GM18508 (cell line): ENCODE results near the gene ME3.
A peak's percentile ranks its signal among the peaks of the same experiment; 100 is the strongest.
"Not testable (repeated sequence)": the region's sequence is repeated elsewhere in the genome, so short reads cannot be mapped to it uniquely, and the experiment has no call there.

Experiments
- ATAC-seq: cut with Tn5 transposase; IDR thresholded peaks from one replicate; pipeline ENCODE4 v1.9.1; 2021; ENCODE audit warnings: moderate number of reproducible peaks; ENCODE audit not compliant: insufficient read depth, unreplicated experiment

ME3 gene

GRCh38 chr11:86666193-86666592 lies 6.2 kb downstream of the ME3 start:
- no peak for ATAC-seq

- no peak for ATAC-seq
These were observed 7.5 kb downstream of the ME3 start for GRCh38 chr11:86664930-86665329.

GRCh38 chr11:86663761-86664160 lies 8.7 kb downstream of the ME3 start:
- ATAC-seq: no peak

GRCh38 chr11:86663291-86663690 lies 9.1 kb downstream of the ME3 start:
- no peak for ATAC-seq

GRCh38 chr11:86660736-86661135 lies 11.7 kb downstream of the ME3 start:
- ATAC-seq: no peak

GRCh38 chr11:86660088-86660487 lies 12.3 kb downstream of the ME3 start:
- no peak for ATAC-seq

GRCh38 chr11:86658534-86658933 lies 13.9 kb downstream of the ME3 start:
- ATAC-seq: no peak

GRCh38 chr11:86645212-86645611 lies 27.2 kb downstream of the ME3 start:
- ATAC-seq: not testable (repeated sequence)

GRCh38 chr11:86644291-86644690 lies 28.1 kb downstream of the ME3 start:
- no peak for ATAC-seq

GRCh38 chr11:86641537-86642261 lies 30.7 kb downstream of the ME3 start:
- ATAC-seq: no peak

GRCh38 chr11:86639137-86639536 lies 33.3 kb downstream of the ME3 start:
- no peak for ATAC-seq

GRCh38 chr11:86638673-86639072 lies 33.7 kb downstream of the ME3 start:
- no peak for ATAC-seq

- peak; percentile 49 for ATAC-seq
These were observed 34.4 kb downstream of the ME3 start for GRCh38 chr11:86637988-86638387.

- ATAC-seq: no peak
These were observed 36.1 kb downstream of the ME3 start for GRCh38 chr11:86636275-86636674.

GRCh38 chr11:86632499-86633269 lies 39.7 kb downstream of the ME3 start:
- ATAC-seq: no peak

- no peak for ATAC-seq
These were observed 42.0 kb downstream of the ME3 start for GRCh38 chr11:86630229-86630981.

GRCh38 chr11:86629045-86629706 lies 43.2 kb downstream of the ME3 start:
- ATAC-seq: no peak

GRCh38 chr11:86627776-86628455 lies 44.5 kb downstream of the ME3 start:
- no peak for ATAC-seq

- ATAC-seq: no peak
These were observed 46.4 kb downstream of the ME3 start for GRCh38 chr11:86625981-86626380.

GRCh38 chr11:86625544-86625943 lies 46.9 kb downstream of the ME3 start:
- no peak for ATAC-seq
